Nephron progenitor cell (in vitro differentiated cells): ENCODE measurements around the gene EFCC1.
"Not testable (repeated sequence)": the region's sequence is repeated elsewhere in the genome, so short reads cannot be mapped to it uniquely, and the experiment has no call there.

Experiments
- DNase-seq: peaks from one replicate; pipeline ENCODE4 v3.0.0; 2021
- H3K27ac Mint-ChIP-seq: 2 replicates; pipeline ENCODE4 v1.8.0; 2021; ENCODE audit warnings: mild to moderate bottlenecking, moderate library complexity, mixed read lengths
- H3K27me3 Mint-ChIP-seq: 2 replicates; pipeline ENCODE4 v1.8.0; 2021; ENCODE audit warnings: mild to moderate bottlenecking, low read depth, mixed read lengths; ENCODE audit not compliant: poor library complexity
- H3K36me3 Mint-ChIP-seq: 2 replicates; pipeline ENCODE4 v1.8.0; 2021; ENCODE audit warnings: low read depth, mixed read lengths
- H3K4me1 Mint-ChIP-seq: 2 replicates; pipeline ENCODE4 v1.8.0; 2021; ENCODE audit warnings: mixed read lengths
- H3K4me3 Mint-ChIP-seq: 2 replicates; pipeline ENCODE4 v1.8.0; 2021; ENCODE audit warnings: mild to moderate bottlenecking, moderate library complexity, mixed read lengths
- H3K9me3 Mint-ChIP-seq: 2 replicates; pipeline ENCODE4 v1.8.0; 2021; ENCODE audit warnings: mild to moderate bottlenecking, moderate library complexity, mixed read lengths
- CTCF ChIP-seq: fragments of 200-600 bp; sonication (generic); IDR thresholded peaks from 2 replicates; pipeline ENCODE4 v1.5.0; 2021; ENCODE audit warnings: antibody characterized with exemption

EFCC1 gene

GRCh38 chr3:129063841-129064482, 62.9 kb downstream of the EFCC1 start:
- Mint-ChIP-seq H3K27ac (no peak overlapping the region), H3K4me3 (no peak overlapping the region), H3K36me3 (no peaks in the 10 kb centered on the region), H3K27me3 (no peaks in the 10 kb centered on the region), H3K4me1 (peaks cover 24% of the 10 kb centered on the region), H3K9me3 (peaks cover 4% of the 10 kb centered on the region)
- TF ChIP-seq CTCF = no peak
- DNase-seq = no peak

GRCh38 chr3:129065016-129065719, 64.1 kb downstream of the EFCC1 start:
- no peak for DNase-seq
- Mint-ChIP-seq H3K4me1 (peaks cover 19% of the 10 kb centered on the region), H3K36me3 (no peaks in the 10 kb centered on the region), H3K4me3 (no peak overlapping the region), H3K27ac (peak overlapping the region; percentile 90), H3K9me3 (peaks cover 9% of the 10 kb centered on the region), H3K27me3 (peaks cover 8% of the 10 kb centered on the region)
- TF ChIP-seq CTCF = no peak

- Mint-ChIP-seq H3K9me3 (peaks cover 9% of the 10 kb centered on the region), H3K27ac (no peak overlapping the region), H3K4me3 (no peak overlapping the region), H3K27me3 (peaks cover 9% of the 10 kb centered on the region), H3K4me1 (peaks cover 19% of the 10 kb centered on the region), H3K36me3 (no peaks in the 10 kb centered on the region)
- TF ChIP-seq CTCF = no peak
- no peak for DNase-seq
Observed at GRCh38 chr3:129065720-129066073, 64.6 kb downstream of the EFCC1 start.

- H3K36me3 Mint-ChIP-seq, H3K9me3 Mint-ChIP-seq, H3K4me3 Mint-ChIP-seq, DNase-seq: not testable (repeated sequence)
- Mint-ChIP-seq H3K27ac (peak overlapping the region; percentile 29), H3K27me3 (peaks cover 16% of the 10 kb centered on the region), H3K4me1 (peaks cover 19% of the 10 kb centered on the region)
Observed at GRCh38 chr3:129067719-129068118, 66.6 kb downstream of the EFCC1 start.

GRCh38 chr3:129068291-129068886, 67.3 kb downstream of the EFCC1 start:
- Mint-ChIP-seq H3K4me1 (peaks cover 19% of the 10 kb centered on the region), H3K4me3 (no peak overlapping the region), H3K9me3 (peaks cover 9% of the 10 kb centered on the region), H3K36me3 (no peaks in the 10 kb centered on the region), H3K27me3 (peaks cover 16% of the 10 kb centered on the region), H3K27ac (no peak overlapping the region)
- no peak for DNase-seq
- no peak for TF ChIP-seq CTCF

GRCh38 chr3:129069313-129070085, 68.4 kb downstream of the EFCC1 start:
- H3K4me3 Mint-ChIP-seq, H3K9me3 Mint-ChIP-seq, H3K27ac Mint-ChIP-seq, DNase-seq, H3K36me3 Mint-ChIP-seq: not testable (repeated sequence)
- peaks cover 19% of the 10 kb centered on the region for H3K4me1 Mint-ChIP-seq
- H3K27me3 Mint-ChIP-seq = peaks cover 16% of the 10 kb centered on the region
